ENCODE data around the gene PSMA2.

Gene PSMA2

GRCh38 chr7:42945821-42946626 lies 14.1 kb upstream of the PSMA2 start:
- no peaks in the 10 kb centered on the region for H3K36me3 ChIP-seq (ENCODE audit: control insufficient read depth in 5 of 5, insufficient read depth in 5 of 5, low read length in 5 of 5)
- H3K4me3 ChIP-seq (ENCODE audit: low read depth in 1 of 5, low read length in 5 of 5) = no peak overlapping the region
- H3K27me3 ChIP-seq (ENCODE audit: control insufficient read depth in 5 of 5, insufficient read depth in 4 of 5, low read length in 5 of 5) = no peaks in the 10 kb centered on the region
- no peaks in the 10 kb centered on the region for H3K9me3 ChIP-seq (ENCODE audit: control insufficient read depth in 5 of 5, low read length in 5 of 5)
- H3K9ac ChIP-seq (ENCODE audit: low read length in 5 of 5) = no peak overlapping the region
- no peak overlapping the region for H3K27ac ChIP-seq (ENCODE audit: low read depth, low read length)
- H3K4me1 ChIP-seq (ENCODE audit: control insufficient read depth in 5 of 5, insufficient read depth in 5 of 5, low read length in 5 of 5) = no peaks in the 10 kb centered on the region

- H3K9me3 ChIP-seq (ENCODE audit: control insufficient read depth in 5 of 5, low read length in 5 of 5) = no peaks in the 10 kb centered on the region
- no peak overlapping the region for H3K4me3 ChIP-seq (ENCODE audit: low read depth in 1 of 5, low read length in 5 of 5)
- no peak overlapping the region for H3K27ac ChIP-seq (ENCODE audit: low read depth, low read length)
- peaks cover 27 to 34% (median 28%) of the 10 kb centered on the region in 5 donors for H3K36me3 ChIP-seq (ENCODE audit: control insufficient read depth in 5 of 5, insufficient read depth in 5 of 5, low read length in 5 of 5)
- no peaks in the 10 kb centered on the region for H3K27me3 ChIP-seq (ENCODE audit: control insufficient read depth in 5 of 5, insufficient read depth in 4 of 5, low read length in 5 of 5)
- no peak overlapping the region for H3K9ac ChIP-seq (ENCODE audit: low read length in 5 of 5)
- H3K4me1 ChIP-seq (ENCODE audit: control insufficient read depth in 5 of 5, insufficient read depth in 5 of 5, low read length in 5 of 5) = no peaks in the 10 kb centered on the region
Measured at GRCh38 chr7:42940985-42941847, 9.2 kb upstream of the PSMA2 start.

GRCh38 chr7:42939457-42940240 lies 7.7 kb upstream of the PSMA2 start:
- no peak overlapping the region for H3K27ac ChIP-seq (ENCODE audit: low read depth, low read length)
- no peaks in the 10 kb centered on the region for H3K9me3 ChIP-seq (ENCODE audit: control insufficient read depth in 5 of 5, low read length in 5 of 5)
- H3K4me1 ChIP-seq (ENCODE audit: control insufficient read depth in 5 of 5, insufficient read depth in 5 of 5, low read length in 5 of 5) = no peaks in the 10 kb centered on the region
- no peak overlapping the region for H3K4me3 ChIP-seq (ENCODE audit: low read depth in 1 of 5, low read length in 5 of 5)
- H3K9ac ChIP-seq (ENCODE audit: low read length in 5 of 5) = no peak overlapping the region
- peaks cover 39 to 49% (median 42%) of the 10 kb centered on the region in 5 donors for H3K36me3 ChIP-seq (ENCODE audit: control insufficient read depth in 5 of 5, insufficient read depth in 5 of 5, low read length in 5 of 5)
- no peaks in the 10 kb centered on the region for H3K27me3 ChIP-seq (ENCODE audit: control insufficient read depth in 5 of 5, insufficient read depth in 4 of 5, low read length in 5 of 5)

GRCh38 chr7:42935861-42936260 lies 3.9 kb upstream of the PSMA2 start:
- Histone ChIP-seq H3K36me3 (ENCODE audit: control insufficient read depth in 5 of 5, insufficient read depth in 5 of 5, low read length in 5 of 5) (peaks cover 39 to 49% (median 42%) of the 10 kb centered on the region in 5 donors), H3K4me3 (ENCODE audit: low read depth in 1 of 5, low read length in 5 of 5) (no peak overlapping the region), H3K27me3 (ENCODE audit: control insufficient read depth in 5 of 5, insufficient read depth in 4 of 5, low read length in 5 of 5) (no peaks in the 10 kb centered on the region), H3K27ac (ENCODE audit: low read depth, low read length) (no peak overlapping the region), H3K4me1 (ENCODE audit: control insufficient read depth in 5 of 5, insufficient read depth in 5 of 5, low read length in 5 of 5) (peaks cover 5 to 24% (median 20%) of the 10 kb centered on the region in 5 donors), H3K9ac (ENCODE audit: low read length in 5 of 5) (no peak overlapping the region), H3K9me3 (ENCODE audit: control insufficient read depth in 5 of 5, low read length in 5 of 5) (no peaks in the 10 kb centered on the region)

GRCh38 chr7:42934291-42934690 lies 2.3 kb upstream of the PSMA2 start:
- Histone ChIP-seq H3K36me3 (ENCODE audit: control insufficient read depth in 5 of 5, insufficient read depth in 5 of 5, low read length in 5 of 5) (peaks cover 30 to 40% (median 36%) of the 10 kb centered on the region in 5 donors), H3K27ac (ENCODE audit: low read depth, low read length) (no peak overlapping the region), H3K27me3 (ENCODE audit: control insufficient read depth in 5 of 5, insufficient read depth in 4 of 5, low read length in 5 of 5) (no peaks in the 10 kb centered on the region), H3K4me1 (ENCODE audit: control insufficient read depth in 5 of 5, insufficient read depth in 5 of 5, low read length in 5 of 5) (peaks cover 5 to 39% (median 35%) of the 10 kb centered on the region in 5 donors), H3K4me3 (ENCODE audit: low read depth in 1 of 5, low read length in 5 of 5) (no peak overlapping the region), H3K9ac (ENCODE audit: low read length in 5 of 5) (no peak overlapping the region), H3K9me3 (ENCODE audit: control insufficient read depth in 5 of 5, low read length in 5 of 5) (no peaks in the 10 kb centered on the region)

GRCh38 chr7:42932811-42933591 lies 1.0 kb upstream of the PSMA2 start:
- Histone ChIP-seq H3K36me3 (ENCODE audit: control insufficient read depth in 5 of 5, insufficient read depth in 5 of 5, low read length in 5 of 5) (peaks cover 19 to 32% (median 26%) of the 10 kb centered on the region in 5 donors), H3K27me3 (ENCODE audit: control insufficient read depth in 5 of 5, insufficient read depth in 4 of 5, low read length in 5 of 5) (no peaks in the 10 kb centered on the region), H3K4me1 (ENCODE audit: control insufficient read depth in 5 of 5, insufficient read depth in 5 of 5, low read length in 5 of 5) (peaks cover 5 to 46% (median 41%) of the 10 kb centered on the region in 5 donors), H3K9ac (ENCODE audit: low read length in 5 of 5) (peak overlapping the region; percentile 85 to 97 (median 93)), H3K27ac (ENCODE audit: low read depth, low read length) (peak overlapping the region; percentile 97), H3K4me3 (ENCODE audit: low read depth in 1 of 5, low read length in 5 of 5) (peak overlapping the region; percentile 90 to 98 (median 97)), H3K9me3 (ENCODE audit: control insufficient read depth in 5 of 5, low read length in 5 of 5) (no peaks in the 10 kb centered on the region)

GRCh38 chr7:42931447-42931833 lies 534 bp downstream of the PSMA2 start:
- peaks cover 16 to 22% (median 19%) of the 10 kb centered on the region in 5 donors for H3K36me3 ChIP-seq (ENCODE audit: control insufficient read depth in 5 of 5, insufficient read depth in 5 of 5, low read length in 5 of 5)
- peak overlapping the region; percentile 97 for H3K27ac ChIP-seq (ENCODE audit: low read depth, low read length)
- no peaks in the 10 kb centered on the region for H3K27me3 ChIP-seq (ENCODE audit: control insufficient read depth in 5 of 5, insufficient read depth in 4 of 5, low read length in 5 of 5)
- H3K4me1 ChIP-seq (ENCODE audit: control insufficient read depth in 5 of 5, insufficient read depth in 5 of 5, low read length in 5 of 5) = peaks cover 5 to 48% (median 41%) of the 10 kb centered on the region in 5 donors
- H3K4me3 ChIP-seq (ENCODE audit: low read depth in 1 of 5, low read length in 5 of 5) = peak overlapping the region; percentile 90 to 98 (median 97)
- H3K9me3 ChIP-seq (ENCODE audit: control insufficient read depth in 5 of 5, low read length in 5 of 5) = no peaks in the 10 kb centered on the region
- H3K9ac ChIP-seq (ENCODE audit: low read length in 5 of 5) = peak overlapping the region; percentile 93 to 97 (median 94)

GRCh38 chr7:42930889-42931288 lies 1.1 kb downstream of the PSMA2 start:
- peak overlapping the region; percentile 90 to 98 (median 97) for H3K4me3 ChIP-seq (ENCODE audit: low read depth in 1 of 5, low read length in 5 of 5)
- H3K36me3 ChIP-seq (ENCODE audit: control insufficient read depth in 5 of 5, insufficient read depth in 5 of 5, low read length in 5 of 5) = peaks cover 17 to 23% (median 20%) of the 10 kb centered on the region in 5 donors
- H3K9ac ChIP-seq (ENCODE audit: low read length in 5 of 5) = peak overlapping the region in 4 of 5 donors; percentile 93 to 97 (median 94)
- H3K9me3 ChIP-seq (ENCODE audit: control insufficient read depth in 5 of 5, low read length in 5 of 5) = no peaks in the 10 kb centered on the region
- H3K4me1 ChIP-seq (ENCODE audit: control insufficient read depth in 5 of 5, insufficient read depth in 5 of 5, low read length in 5 of 5) = peaks cover 5 to 48% (median 41%) of the 10 kb centered on the region in 5 donors
- H3K27me3 ChIP-seq (ENCODE audit: control insufficient read depth in 5 of 5, insufficient read depth in 4 of 5, low read length in 5 of 5) = no peaks in the 10 kb centered on the region
- peak overlapping the region; percentile 97 for H3K27ac ChIP-seq (ENCODE audit: low read depth, low read length)

GRCh38 chr7:42929449-42929848 lies 2.5 kb downstream of the PSMA2 start:
- Histone ChIP-seq H3K36me3 (ENCODE audit: control insufficient read depth in 5 of 5, insufficient read depth in 5 of 5, low read length in 5 of 5) (peaks cover 21 to 26% (median 23%) of the 10 kb centered on the region in 5 donors), H3K9me3 (ENCODE audit: control insufficient read depth in 5 of 5, low read length in 5 of 5) (no peaks in the 10 kb centered on the region), H3K9ac (ENCODE audit: low read length in 5 of 5) (peak overlapping the region in 1 of 5 donors; percentile 63), H3K4me1 (ENCODE audit: control insufficient read depth in 5 of 5, insufficient read depth in 5 of 5, low read length in 5 of 5) (peaks cover 5 to 49% (median 45%) of the 10 kb centered on the region in 5 donors), H3K27me3 (ENCODE audit: control insufficient read depth in 5 of 5, insufficient read depth in 4 of 5, low read length in 5 of 5) (no peaks in the 10 kb centered on the region), H3K27ac (ENCODE audit: low read depth, low read length) (peak overlapping the region; percentile 13), H3K4me3 (ENCODE audit: low read depth in 1 of 5, low read length in 5 of 5) (no peak overlapping the region)

All from subcutaneous abdominal adipose tissue (tissue), 5 donors.